Mammary epithelial cell (primary cell): ENCODE results near the gene NR5A1.

ENCODE experiments used
- EZH2 ChIP-seq: IDR thresholded peaks from 2 replicates; pipeline ENCODE4 v1.6.1; 2012; ENCODE audit warnings: low read length, inconsistent platforms, borderline replicate concordance
- TF ChIP-seq, protein P1 (sequence below), 2 donors: IDR thresholded peaks in 1 of 2; conservative IDR thresholded peaks in 1 of 2; 2 replicates each; pipeline ENCODE4 v1.5.1; 2011 to 2012; ENCODE audit warnings: inconsistent platforms in 2 of 2, low read length in 2 of 2, mild to moderate bottlenecking in 2 of 2, control low read depth in 1 of 2, low read depth in 1 of 2; ENCODE audit not compliant: insufficient read depth in 1 of 2; ENCODE audit errors: extremely low read depth in 1 of 2

DNA sequence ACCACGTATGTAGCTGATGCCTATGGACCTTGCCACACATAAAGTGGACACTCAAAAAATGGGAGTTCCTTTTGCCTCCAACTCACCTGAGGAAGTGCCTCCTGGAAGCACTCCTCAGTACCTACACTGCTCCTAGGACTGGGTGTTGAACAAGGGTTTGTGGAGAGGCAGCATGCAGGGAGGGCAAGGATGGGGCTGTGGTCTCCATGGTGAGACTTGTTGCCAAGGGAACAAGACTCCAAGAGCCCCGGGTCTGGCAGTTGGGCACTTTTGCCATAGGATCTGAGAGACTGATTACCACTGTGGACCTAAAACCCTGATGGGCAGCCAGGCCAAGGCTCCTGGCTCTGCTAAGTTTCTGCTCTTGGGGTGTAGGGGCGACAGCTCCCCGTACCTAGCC is 6.9 kb upstream of the NR5A1 start:
- TF ChIP-seq, protein P1, sequence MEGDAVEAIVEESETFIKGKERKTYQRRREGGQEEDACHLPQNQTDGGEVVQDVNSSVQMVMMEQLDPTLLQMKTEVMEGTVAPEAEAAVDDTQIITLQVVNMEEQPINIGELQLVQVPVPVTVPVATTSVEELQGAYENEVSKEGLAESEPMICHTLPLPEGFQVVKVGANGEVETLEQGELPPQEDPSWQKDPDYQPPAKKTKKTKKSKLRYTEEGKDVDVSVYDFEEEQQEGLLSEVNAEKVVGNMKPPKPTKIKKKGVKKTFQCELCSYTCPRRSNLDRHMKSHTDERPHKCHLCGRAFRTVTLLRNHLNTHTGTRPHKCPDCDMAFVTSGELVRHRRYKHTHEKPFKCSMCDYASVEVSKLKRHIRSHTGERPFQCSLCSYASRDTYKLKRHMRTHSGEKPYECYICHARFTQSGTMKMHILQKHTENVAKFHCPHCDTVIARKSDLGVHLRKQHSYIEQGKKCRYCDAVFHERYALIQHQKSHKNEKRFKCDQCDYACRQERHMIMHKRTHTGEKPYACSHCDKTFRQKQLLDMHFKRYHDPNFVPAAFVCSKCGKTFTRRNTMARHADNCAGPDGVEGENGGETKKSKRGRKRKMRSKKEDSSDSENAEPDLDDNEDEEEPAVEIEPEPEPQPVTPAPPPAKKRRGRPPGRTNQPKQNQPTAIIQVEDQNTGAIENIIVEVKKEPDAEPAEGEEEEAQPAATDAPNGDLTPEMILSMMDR (conservative IDR thresholded peaks at IDR 0.05 in 1 of 2, IDR thresholded peaks at IDR 0.05 in 1 of 2; ENCODE audit: extremely low read depth in 1 of 2, insufficient read depth in 1 of 2, low read depth in 1 of 2, low read length in 2 of 2), result no peak
- TF ChIP-seq EZH2, result no peak
